HK-2 (cell line): ENCODE data around the gene RIMS4.
"Not testable (repeated sequence)": the region's sequence is repeated elsewhere in the genome, so short reads cannot be mapped to it uniquely, and the experiment has no call there.

Experiments used
- DNase-seq: peaks from one replicate; pipeline ENCODE4 v3.0.0-alpha.2; 2018; ENCODE audit not compliant: unreplicated experiment

Gene RIMS4

DNA sequence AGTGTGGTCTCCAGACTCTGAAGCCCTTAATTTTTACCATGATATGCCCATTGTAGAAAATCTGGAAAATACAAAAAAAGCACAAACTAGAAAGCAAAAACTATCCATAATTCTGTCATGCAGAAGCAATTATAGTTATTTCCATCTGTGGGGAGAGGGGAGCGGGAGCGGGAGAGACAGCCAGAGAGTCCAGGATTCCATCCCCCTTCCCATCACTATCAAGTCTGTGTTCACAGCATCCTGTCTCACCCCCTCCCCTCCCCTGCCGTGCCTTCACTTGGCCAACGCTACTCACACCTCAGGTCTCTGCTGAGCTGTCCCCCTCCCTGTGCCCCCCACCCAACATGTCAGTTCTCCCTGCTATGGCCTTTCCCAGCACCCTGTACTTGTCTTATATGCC lies 14.5 kb downstream of the RIMS4 start:
- no peak for DNase-seq

DNA sequence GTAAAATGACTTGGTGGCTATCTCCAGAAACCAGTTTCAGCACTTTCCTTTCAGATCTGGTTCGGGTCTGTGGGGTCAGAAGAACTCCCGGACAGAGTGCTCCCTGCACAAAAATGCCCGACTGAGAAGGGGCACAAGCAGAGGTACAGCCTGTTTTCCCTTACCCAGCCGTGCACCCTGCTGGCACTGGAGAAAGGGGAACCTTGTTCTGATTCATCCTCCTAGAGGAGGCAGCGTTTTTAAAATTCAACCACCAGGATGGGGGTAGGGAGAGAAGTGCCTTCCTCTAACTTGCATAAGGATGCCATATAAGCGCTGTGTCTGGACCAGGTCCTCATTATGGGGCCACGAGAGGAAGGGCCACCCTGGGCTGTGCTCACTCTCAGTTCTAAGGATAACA lies 17.6 kb downstream of the RIMS4 start:
- DNase-seq = no peak

DNA sequence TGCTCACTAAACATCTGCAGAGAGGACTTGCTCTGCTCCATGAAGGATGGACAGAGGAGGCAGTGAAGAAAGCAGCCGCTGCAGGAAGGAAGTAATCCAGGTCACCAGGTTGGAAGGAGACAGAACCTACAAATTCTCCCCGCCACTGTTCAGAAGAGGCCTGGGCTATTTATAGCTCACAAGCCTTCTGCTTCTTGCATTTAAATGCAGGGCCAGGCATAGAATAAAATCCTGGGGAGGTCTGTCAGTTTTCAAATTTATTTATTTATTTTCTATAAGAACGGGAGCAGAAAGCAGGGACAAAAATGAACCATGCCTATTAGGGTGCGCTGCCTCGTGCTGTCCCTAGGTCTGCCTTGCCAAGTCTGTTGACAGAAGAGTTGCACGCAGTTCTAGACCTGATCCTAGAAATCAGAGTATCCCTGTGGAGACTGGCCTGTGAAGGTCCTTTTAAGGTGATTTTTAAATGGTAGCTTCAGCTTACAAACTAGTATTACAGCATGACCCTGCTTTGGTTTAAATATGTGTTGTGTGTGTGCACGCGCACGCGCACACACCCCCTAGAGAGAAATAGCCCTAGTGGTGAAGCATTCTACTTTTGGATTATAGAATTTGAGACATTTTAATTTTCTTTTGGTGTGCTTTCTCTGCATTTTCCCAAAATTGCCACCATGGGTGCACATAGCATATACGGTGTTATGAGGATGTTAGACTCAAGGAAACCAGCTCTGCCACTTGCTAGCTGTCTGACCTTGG lies 19.5 kb downstream of the RIMS4 start:
- no peak for DNase-seq

DNA sequence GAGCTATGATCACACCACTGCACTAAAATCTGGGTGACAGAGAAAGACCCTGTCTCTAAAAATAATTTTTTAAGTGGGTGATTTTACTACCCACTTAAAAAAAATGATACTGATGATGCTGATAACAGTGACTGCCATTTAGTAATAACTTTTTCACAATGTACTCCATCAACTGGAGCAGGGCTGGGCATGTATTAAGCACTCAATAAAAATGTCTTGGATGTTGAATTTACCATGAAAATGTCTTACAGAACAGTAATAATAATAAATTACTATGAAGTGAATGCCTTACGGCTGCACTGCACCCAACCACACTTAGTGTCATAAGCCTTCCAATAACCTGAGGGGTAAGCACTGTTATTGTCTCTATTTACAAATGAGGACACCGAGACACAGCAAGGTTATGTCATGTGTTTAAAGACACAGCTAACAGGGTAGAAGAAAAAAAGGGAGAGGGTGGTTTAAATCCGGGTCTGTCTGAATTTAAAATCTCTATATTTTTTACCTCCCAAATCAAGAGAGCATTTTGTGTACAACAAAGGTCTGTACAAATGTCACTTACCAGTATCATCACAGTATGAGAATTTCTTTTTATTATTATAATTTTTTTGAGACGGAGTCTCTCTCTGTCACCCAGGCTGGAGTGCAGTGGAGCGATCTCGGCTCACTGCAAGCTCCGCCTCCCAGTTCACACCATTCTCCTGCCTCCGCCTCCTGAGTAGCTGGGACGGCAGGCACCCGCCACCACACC lies 21.5 kb downstream of the RIMS4 start:
- DNase-seq = no peak

DNA sequence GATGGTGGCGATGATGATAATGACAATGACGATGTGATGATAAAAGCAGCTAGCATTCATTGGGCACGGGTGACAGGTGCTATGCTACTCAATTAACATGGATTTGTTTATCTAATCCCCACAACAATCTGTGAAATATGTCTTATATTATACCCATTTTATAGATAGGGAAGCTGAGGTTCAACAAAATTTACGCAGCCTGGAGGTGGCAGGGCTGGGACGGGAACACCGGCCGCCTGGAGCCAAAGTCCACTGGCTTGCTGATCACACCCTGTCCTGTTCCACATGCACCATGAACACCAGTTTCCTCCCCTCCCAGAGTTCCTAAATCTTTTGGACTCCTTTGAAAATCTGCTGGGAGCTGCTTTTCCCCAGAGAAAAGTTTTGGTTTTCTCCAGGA lies 23.0 kb downstream of the RIMS4 start:
- no peak for DNase-seq

DNA sequence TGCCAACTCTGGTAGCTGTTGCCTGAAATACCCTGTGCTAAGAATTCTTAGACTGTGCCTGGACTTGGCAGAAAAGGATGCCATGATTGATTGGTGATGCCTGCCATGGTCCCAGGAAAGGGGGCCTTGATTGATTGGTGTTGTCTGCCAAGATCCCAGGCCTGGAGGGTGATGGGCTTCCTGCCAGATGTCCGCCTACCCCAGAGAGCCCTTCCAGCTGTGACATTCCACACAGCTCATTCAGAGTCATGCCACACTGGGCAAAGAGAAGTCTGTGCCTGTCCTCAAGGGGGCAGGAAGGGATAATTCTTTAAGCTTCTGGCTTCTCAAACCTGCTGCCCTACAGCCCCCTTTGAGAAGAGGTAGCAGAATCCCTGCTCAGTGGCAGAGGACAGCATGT lies 24.6 kb downstream of the RIMS4 start:
- no peak for DNase-seq

DNA sequence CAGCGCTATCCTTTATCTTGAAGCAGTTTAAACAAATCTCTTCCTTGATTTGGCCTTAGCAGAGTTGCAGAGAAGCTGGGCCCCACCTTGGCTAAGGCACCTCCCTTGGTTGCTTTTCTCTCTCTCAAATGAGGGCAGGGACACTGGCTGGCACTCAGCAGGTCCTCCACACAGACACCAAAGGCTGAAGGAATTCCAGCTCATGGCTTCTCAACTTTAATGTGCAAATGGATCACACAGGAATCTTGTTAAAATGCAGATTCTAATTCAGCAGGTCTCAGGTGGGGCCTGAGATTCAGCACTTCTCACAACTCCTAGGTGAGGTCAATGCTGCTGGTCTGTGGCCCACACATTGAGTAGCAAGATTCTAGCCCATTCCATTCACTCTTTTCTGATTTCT lies 25.7 kb downstream of the RIMS4 start:
- no peak for DNase-seq

DNA sequence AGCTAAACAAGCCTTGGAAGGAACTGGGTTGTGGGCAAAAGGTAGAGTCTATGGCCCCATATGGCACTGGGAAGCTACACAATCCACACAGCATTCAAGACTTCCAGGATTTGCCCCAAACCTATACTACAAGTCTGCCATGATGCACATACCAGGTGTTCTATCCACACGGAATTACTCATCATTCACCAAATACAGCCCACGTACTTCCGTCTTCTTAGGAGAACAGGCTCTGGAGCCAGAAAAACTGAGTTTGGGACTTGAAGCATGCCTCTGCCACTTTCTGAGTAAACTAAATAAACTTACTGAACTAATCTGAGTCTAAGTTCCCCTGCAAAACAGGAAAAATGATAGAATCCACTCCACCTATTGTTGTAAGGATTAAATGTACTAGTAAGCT lies 28.6 kb downstream of the RIMS4 start:
- no peak for DNase-seq

DNA sequence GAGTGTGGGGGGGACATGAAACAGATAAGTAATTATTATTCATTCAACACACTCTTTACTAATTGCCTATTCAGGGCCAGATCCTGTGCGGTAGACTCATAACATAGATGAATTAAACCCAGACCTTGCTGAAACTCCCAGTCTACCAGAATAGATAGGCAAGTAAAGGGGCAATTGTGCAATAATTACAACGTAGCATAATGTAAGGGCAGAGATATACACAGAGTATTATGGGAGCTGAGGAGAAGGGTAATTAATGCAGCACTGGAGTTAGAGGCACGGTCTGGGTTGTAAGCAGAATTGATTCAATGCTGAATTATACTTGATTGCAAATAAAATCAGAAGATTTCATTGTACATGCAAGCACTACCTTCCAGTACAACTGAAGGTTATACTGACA lies 29.2 kb downstream of the RIMS4 start:
- no peak for DNase-seq

DNA sequence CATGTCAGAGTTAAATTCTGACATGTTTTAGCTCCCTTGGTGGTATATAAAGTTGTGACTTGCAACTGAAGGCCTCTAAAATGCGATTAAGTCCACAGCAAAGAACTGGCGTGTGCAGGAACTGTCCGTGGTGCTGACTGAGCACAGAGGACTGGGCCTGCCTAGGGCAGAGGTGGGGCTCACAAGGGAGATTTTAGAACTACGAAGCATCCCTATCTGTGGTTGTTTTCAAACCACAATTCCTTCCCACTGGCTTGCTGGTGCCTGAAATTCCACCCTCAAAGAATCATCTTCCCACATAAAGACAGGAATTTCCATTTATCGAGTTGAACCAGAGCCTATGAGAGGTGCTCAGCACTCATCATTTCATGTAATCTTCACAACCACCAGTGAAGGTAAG lies 30.1 kb downstream of the RIMS4 start:
- peak; percentile 51 for DNase-seq

DNA sequence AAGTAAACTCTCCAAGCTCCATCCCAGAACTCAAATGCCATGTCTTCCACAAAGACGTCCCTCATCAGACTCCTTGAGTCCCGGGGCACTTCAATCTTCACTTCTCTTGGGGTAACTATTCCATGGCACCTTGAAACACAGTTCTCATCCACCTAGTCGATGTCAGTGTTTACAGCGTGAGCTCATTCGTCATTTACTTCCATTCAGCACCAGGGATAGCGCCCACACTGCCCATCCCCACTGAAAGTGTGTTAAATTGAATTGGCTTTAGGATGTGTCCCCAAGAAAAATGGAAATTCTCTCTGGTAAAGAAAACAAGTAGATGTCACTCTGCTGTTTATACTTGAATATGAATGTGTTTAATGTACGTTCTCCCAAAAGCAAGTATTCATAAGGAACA lies 33.4 kb downstream of the RIMS4 start:
- peak; percentile 20 for DNase-seq

DNA sequence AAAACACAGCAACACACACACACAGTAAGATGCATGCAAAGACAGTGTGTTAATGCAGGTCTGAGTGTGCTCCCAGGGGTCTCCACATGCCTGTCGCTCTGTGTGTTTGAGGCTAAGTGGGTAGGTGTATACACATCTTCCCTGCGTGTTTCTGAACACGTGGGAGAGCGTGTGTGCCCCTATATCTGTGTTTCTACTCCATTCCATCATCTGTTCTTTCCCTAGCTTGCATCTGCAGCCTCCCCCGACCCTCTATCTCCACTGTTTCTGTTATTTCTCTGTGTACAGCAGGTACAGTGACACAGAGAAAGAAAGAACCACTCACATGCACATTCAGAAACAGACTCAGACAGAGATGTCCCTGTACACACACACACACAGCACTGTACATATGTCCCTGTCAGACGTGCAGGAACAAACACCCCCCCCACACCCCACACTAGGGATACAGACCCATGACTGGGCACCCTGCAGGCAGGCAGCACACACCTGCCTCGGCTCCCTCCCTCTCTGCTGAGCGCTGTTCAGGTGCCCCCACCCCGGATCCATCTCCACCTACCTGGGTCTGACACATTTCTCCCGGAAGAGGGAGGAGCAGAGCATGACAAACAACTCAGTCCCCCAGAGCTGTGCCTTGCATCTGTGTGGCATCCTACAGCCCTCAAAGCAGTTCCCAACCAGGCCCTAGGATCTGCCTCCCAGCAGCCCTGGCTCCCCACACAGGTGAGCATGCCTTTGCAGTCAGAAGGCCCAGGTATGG lies 37.1 kb downstream of the RIMS4 start:
- no peak for DNase-seq

DNA sequence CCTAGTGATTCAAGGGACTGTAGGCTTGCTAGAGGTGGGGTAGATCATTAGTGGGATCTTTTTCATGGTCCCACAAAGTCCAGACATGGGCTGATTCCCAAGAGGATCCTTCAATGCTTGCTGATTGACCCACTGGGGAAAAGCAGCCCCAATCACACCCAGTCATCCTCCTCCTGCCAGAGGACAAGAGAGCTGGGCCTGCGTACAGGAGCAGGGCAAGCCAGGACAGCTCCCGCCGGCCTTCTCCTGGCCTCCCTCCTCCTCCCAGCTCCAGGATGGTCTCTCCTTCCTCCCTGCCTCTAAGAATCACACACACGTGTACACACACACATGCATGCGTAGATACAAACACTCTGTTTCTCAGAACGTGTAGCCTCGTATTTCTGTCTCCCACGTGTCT lies 37.7 kb downstream of the RIMS4 start:
- no peak for DNase-seq

DNA sequence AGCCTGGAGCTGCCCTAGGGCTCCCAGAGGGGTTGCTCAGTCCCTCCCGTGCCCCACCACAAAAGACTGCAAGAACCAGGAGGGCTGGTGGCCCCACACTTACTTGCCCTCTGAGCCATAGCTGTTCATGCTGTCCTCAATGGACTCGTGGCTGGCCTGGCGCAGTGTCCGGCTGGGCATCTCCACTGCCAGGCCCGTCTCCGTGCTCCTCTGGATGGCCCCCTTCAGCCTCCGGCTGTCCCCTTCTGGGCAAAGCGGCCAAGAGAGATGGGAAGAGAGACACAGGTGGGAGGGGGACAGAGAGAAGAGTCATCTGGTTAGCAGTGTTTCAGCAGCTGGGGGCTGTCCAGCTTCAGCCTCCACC lies 39.2 kb downstream of the RIMS4 start:
- DNase-seq = no peak

DNA sequence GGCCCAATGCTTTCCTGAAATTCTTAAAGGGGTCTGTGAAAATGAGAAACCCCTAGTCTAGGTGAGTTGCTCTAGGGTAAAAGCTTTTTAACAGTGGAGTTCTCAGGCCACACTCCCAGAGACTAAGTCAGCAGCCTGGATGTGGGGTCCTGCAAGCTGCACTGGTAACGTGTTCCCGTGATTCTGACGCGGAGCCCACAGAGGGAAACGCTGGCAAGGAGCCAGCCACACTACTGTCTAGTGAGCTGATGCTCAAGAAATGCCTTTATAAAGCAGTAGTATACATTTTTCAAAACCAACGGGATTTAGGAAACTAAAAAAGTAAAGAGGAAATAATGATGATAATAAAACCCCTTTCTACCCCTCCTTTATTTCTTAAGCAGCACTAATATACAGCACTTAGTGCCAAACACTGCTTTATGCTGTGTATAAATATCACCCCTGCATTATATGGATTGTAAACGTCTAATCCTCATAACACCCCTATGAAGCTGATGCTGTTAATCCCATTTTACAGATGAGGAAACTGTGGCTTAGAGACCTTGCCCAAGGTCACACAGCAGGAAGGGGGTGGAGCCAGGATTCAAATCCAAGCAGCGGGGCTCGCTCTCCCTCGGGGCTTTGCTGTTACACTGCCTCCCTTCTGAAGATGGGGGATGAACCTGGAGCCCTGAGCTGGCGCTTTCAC lies 39.7 kb downstream of the RIMS4 start:
- DNase-seq = no peak

DNA sequence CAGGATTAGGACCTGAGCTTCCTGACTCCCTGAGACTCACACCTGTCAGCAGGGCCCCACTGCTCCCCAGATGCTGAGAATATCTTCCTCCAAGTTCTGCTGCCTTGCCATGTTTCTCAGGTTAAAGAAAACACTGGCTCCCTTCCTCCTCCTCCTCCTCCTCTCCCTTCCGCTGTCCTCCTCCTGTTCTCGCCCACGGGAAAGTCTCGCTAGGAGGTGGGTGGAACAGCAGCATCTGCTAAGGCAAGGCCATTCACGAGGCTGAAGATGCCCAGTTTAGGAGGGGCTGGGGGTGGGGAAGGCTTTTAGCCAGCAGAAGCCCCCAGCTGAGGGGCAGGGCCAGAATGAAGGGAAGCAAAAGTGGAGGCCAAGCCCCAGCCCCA lies 40.9 kb downstream of the RIMS4 start:
- no peak for DNase-seq

DNA sequence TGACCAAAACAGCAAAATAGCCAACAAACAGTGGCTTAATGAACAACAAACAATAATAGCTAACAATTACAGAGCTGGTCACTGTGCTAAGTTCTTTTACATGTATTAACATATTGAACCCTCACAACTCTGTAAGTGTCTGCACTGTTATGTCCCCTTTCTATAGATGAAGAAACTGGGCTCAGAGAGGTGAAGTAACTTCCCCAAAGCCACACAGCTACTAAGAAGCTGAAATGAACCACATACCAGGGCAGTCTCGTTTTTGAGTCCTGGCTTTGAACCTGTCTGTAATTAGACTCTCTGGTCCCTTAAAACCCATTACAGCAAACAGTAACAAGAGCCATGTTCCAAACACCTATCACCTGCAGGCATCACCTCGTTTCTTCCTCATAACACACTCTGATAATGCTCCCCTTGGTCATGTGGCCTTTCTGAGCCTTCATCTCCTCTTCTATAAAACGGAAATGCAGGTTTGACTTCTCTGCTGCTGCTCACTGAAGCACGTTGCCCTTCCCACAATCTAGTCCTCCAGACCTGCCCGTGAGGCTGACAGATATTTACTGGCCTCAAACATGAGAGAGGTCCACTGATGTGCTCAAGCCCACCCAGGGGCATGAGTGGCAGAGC lies 41.4 kb downstream of the RIMS4 start:
- no peak for DNase-seq

DNA sequence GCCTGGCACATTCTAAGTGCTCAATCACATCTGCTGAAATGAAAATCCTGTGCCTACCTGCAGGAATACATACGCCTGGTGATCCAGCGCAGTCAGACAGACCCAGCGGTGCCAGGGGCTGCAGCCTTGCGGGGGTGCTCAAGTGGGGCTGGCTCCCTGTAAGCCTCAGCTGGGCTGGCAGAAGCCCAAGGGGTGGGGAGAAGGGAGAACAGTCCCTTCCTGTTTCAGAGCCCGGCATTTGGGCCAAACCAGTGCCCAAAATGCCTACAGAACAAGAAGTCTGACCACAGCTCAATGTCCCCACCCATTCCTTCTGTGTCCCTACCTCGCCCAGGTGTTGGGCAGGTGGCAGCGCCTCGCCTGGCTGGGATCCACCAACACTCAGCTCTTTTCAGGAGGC lies 42.1 kb downstream of the RIMS4 start:
- no peak for DNase-seq

DNA sequence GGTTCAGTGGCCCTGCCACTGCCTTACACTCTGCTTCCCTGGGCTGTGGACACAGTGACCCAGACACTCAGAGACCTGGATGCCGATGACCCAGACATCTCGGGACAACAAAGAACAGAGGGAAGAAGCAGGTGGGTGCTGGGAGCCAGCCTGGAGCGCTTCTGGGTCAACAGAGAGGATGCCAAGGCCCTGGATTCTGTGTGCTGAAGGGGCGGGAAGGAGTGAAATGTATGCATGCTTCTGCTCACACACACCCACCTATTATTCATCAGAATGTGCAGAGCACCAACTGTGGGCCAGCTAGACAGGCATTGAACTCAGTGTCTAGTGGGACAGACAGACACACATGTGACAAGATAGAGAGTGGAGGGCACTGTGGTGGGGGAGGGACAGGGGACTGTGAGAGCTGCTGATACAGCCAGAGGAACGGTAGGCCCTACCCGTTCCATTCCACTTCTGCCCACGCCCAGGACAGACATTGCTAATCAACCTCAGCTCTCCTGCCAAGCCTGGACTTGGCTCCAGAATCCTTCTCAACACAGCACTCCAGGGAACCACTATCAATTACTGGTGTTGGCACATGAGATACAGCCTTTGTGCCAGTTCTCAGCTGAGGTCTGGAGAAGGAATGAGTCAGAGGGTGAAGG lies 44.5 kb downstream of the RIMS4 start:
- DNase-seq = no peak

DNA sequence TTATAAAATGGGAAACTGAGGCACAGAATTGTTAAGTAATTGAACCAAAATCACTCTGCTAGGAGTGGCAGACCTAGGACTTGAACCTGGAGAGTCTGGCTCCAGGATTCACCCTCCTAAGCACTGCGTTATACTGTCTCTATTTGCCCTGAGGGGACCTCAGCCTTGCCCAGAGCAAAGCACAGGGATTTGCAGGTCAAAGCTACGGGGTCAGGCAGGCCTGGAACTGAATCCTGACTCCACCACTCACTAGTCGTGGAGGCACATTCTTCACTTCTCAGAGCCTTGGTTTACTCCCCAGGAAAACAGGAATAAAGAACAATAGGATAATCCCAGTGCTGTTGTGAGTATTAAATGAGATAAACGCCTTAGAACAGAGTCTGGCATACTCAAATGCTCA lies 45.3 kb downstream of the RIMS4 start:
- DNase-seq = no peak

DNA sequence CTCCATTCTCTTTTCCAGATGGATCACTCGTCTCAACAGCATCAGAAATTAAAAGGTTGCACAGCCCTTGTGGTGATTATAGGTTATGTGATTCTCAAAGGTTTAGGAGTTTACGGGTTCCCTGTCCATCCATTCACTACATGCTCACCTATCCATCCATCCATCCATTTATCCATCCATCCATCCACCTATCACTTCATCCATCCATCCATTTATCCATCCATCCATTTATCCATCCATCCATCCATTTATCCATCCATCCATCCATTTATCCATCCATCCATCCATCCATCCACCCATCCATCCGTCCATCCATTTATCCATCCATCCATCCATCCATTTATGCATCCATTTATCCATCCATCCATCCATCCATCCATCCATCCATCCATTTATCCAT lies 46.5 kb downstream of the RIMS4 start:
- DNase-seq = not testable (repeated sequence)
